Ishikawa (cell line): ENCODE measurements around the gene CLEC12A.

ENCODE experiments used
- CEBPB ChIP-seq: IDR thresholded peaks from 2 replicates; pipeline ENCODE4 v1.6.1; 2012
- CREB1 ChIP-seq: IDR thresholded peaks from 2 replicates; pipeline ENCODE4 v1.6.1; 2012; ENCODE audit warnings: low read depth
- EP300 ChIP-seq: IDR thresholded peaks from 2 replicates; pipeline ENCODE4 v1.6.1; 2012; ENCODE audit warnings: borderline replicate concordance
- FOXM1 ChIP-seq: IDR thresholded peaks from 2 replicates; pipeline ENCODE4 v1.6.1; 2012; ENCODE audit warnings: low read depth, borderline replicate concordance
- RAD21 ChIP-seq: IDR thresholded peaks from 2 replicates; pipeline ENCODE4 v1.6.1; 2012; ENCODE audit warnings: low read depth
- TAF1 ChIP-seq: IDR thresholded peaks from 2 replicates; pipeline ENCODE4 v1.6.1; 2012; ENCODE audit warnings: low read depth, mild to moderate bottlenecking
- TCF12 ChIP-seq: IDR thresholded peaks from 2 replicates; pipeline ENCODE4 v1.6.1; 2012; ENCODE audit warnings: low read depth
- TEAD4 ChIP-seq: IDR thresholded peaks from 2 replicates; pipeline ENCODE4 v1.6.1; 2012
- YY1 ChIP-seq: IDR thresholded peaks from 2 replicates; pipeline ENCODE4 v1.6.1; 2012; ENCODE audit warnings: low read depth
- ZBTB7A ChIP-seq: IDR thresholded peaks from 2 replicates; pipeline ENCODE4 v1.6.1; 2012; ENCODE audit warnings: low read depth
- TF ChIP-seq, protein P1 (sequence below): IDR thresholded peaks from 2 replicates; pipeline ENCODE4 v1.6.1; 2012; ENCODE audit warnings: low read depth, mild to moderate bottlenecking
- TF ChIP-seq, protein P2 (sequence below): IDR thresholded peaks from 2 replicates; pipeline ENCODE4 v1.6.1; 2012

DNA sequence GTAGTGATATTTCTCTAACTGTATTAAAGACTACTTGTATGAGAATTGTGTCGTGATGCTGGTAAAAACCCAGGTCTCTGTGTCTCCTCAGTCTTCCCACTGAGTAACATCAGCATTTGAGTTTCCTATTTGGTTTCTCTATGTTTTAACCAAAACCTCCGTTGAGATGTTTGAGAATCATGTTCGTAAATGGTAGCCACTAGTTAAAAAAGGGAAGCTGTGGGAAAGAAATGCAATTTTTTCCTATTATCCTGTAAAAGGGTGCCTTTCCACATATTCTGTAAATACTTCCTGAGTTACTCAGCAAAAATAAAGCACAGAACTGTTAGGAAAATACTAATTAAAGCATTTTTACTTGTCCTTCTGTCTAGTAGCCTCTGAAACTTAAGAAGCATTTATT lies 20.7 kb downstream of the CLEC12A start:
- TF ChIP-seq EP300 (no peak), TAF1 (no peak), CREB1 (no peak), FOXM1 (no peak), YY1 (no peak), ZBTB7A (no peak), RAD21 (no peak), TCF12 (no peak), CEBPB (no peak), TEAD4 (no peak)
- TF ChIP-seq, protein P1, sequence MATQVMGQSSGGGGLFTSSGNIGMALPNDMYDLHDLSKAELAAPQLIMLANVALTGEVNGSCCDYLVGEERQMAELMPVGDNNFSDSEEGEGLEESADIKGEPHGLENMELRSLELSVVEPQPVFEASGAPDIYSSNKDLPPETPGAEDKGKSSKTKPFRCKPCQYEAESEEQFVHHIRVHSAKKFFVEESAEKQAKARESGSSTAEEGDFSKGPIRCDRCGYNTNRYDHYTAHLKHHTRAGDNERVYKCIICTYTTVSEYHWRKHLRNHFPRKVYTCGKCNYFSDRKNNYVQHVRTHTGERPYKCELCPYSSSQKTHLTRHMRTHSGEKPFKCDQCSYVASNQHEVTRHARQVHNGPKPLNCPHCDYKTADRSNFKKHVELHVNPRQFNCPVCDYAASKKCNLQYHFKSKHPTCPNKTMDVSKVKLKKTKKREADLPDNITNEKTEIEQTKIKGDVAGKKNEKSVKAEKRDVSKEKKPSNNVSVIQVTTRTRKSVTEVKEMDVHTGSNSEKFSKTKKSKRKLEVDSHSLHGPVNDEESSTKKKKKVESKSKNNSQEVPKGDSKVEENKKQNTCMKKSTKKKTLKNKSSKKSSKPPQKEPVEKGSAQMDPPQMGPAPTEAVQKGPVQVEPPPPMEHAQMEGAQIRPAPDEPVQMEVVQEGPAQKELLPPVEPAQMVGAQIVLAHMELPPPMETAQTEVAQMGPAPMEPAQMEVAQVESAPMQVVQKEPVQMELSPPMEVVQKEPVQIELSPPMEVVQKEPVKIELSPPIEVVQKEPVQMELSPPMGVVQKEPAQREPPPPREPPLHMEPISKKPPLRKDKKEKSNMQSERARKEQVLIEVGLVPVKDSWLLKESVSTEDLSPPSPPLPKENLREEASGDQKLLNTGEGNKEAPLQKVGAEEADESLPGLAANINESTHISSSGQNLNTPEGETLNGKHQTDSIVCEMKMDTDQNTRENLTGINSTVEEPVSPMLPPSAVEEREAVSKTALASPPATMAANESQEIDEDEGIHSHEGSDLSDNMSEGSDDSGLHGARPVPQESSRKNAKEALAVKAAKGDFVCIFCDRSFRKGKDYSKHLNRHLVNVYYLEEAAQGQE = no peak
- TF ChIP-seq, protein P2, sequence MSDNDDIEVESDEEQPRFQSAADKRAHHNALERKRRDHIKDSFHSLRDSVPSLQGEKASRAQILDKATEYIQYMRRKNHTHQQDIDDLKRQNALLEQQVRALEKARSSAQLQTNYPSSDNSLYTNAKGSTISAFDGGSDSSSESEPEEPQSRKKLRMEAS = no peak
